OCI-LY7 (cell line): ENCODE data around the gene NUP160.

Experiments
- EZH2phosphoT487 ChIP-seq: fragments of 200-600 bp; sonication (generic); IDR thresholded peaks from 2 replicates; pipeline ENCODE4 v1.6.1; 2018; ENCODE audit warnings: low read depth, borderline replicate concordance, mild to moderate bottlenecking, mixed run types, antibody characterized with exemption, low read length, moderate library complexity, mixed read lengths
- TF ChIP-seq, protein P1 (sequence below): fragments of 200-600 bp; sonication (generic); conservative IDR thresholded peaks from 2 replicates; pipeline ENCODE4 v1.5.1; 2014; ENCODE audit warnings: mild to moderate bottlenecking, antibody characterized with exemption, low read length, moderate library complexity, mixed read lengths

DNA sequence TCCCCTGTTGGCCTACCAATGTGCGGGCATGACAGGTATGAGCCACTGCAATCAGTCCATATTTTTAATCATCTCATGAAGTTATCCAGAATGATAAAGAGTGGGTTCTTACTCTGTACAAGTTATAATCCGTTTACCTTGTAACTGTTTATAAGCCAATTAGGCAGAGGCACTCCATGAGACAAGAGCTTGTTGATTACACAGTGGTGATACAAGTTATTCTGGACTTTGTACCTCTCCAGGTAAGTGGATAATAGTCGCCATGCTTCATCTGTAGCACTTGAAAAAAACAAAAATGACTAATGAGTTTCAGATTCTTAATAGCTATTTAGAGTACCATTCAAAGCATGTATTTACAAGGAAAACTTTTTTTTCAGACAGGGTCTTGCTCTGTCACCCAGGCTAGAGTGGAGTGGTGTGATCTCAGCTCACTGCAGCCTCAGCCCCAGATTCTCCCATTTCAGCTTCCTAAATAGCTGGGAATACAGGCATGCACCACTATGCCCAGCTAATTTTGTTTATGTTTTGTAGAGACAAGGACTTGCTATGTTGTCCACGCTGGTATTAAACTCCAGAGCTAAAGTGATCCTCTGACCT is 63.3 kb downstream of the NUP160 start:
- TF ChIP-seq, protein P1, sequence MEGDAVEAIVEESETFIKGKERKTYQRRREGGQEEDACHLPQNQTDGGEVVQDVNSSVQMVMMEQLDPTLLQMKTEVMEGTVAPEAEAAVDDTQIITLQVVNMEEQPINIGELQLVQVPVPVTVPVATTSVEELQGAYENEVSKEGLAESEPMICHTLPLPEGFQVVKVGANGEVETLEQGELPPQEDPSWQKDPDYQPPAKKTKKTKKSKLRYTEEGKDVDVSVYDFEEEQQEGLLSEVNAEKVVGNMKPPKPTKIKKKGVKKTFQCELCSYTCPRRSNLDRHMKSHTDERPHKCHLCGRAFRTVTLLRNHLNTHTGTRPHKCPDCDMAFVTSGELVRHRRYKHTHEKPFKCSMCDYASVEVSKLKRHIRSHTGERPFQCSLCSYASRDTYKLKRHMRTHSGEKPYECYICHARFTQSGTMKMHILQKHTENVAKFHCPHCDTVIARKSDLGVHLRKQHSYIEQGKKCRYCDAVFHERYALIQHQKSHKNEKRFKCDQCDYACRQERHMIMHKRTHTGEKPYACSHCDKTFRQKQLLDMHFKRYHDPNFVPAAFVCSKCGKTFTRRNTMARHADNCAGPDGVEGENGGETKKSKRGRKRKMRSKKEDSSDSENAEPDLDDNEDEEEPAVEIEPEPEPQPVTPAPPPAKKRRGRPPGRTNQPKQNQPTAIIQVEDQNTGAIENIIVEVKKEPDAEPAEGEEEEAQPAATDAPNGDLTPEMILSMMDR = no peak
- no peak for TF ChIP-seq EZH2phosphoT487
